HG03025 (cell line): ENCODE data around the gene HPS1.

Source experiments
- ATAC-seq: cut with Tn5 transposase; IDR thresholded peaks from one replicate; pipeline ENCODE4 v1.9.1; 2021; ENCODE audit warnings: mild to moderate bottlenecking, moderate library complexity; ENCODE audit not compliant: unreplicated experiment, low FRiP score

The HPS1 gene

GRCh38 chr10:98373260-98374040 lies 73.3 kb downstream of the HPS1 start:
- no peak for ATAC-seq

GRCh38 chr10:98370831-98371820 lies 75.6 kb downstream of the HPS1 start:
- no peak for ATAC-seq

GRCh38 chr10:98369801-98370200 lies 76.9 kb downstream of the HPS1 start:
- ATAC-seq: no peak

GRCh38 chr10:98368644-98369043 lies 78.1 kb downstream of the HPS1 start:
- ATAC-seq: no peak

- no peak for ATAC-seq
Measured at GRCh38 chr10:98367604-98368451, 78.9 kb downstream of the HPS1 start.
